K562 (cell line): Measurements from ENCODE around the gene MACROD2. TPM values are rescaled to one million over a fixed set of nuclear protein-coding genes. Genes with fewer than 3 reads are reported as not detected.

ENCODE experiments used
- BHLHE40 ChIP-seq: IDR thresholded peaks from 2 replicates; pipeline ENCODE4 v1.6.1; 2011; ENCODE audit warnings: low read length, improper control_type of control experiment
- CBX8 ChIP-seq: fragments of 200-600 bp; sonication (generic); IDR thresholded peaks from 2 replicates; pipeline ENCODE4 v1.6.1; 2012; ENCODE audit warnings: borderline replicate concordance, mixed run types, low read depth, mild to moderate bottlenecking, moderate library complexity, mixed read lengths, low read length, control low read depth, inconsistent platforms; ENCODE audit not compliant: poor library complexity, severe bottlenecking; ENCODE audit errors: extremely low read depth
- CCNT2 ChIP-seq: IDR thresholded peaks from 2 replicates; pipeline ENCODE4 v1.6.1; 2011; ENCODE audit warnings: borderline replicate concordance, low read depth, mild to moderate bottlenecking, moderate library complexity, mixed read lengths, low read length; ENCODE audit not compliant: insufficient read length; ENCODE audit errors: extremely low read depth
- GABPB1 ChIP-seq: sonication (generic); formaldehyde crosslinking; IDR thresholded peaks from 2 replicates; pipeline ENCODE4 v1.8.0; 2022; ENCODE audit warnings: mild to moderate bottlenecking, missing genetic modification reagents
- KAT2B ChIP-seq: IDR thresholded peaks from one replicate; pipeline ENCODE4 v1.6.1; 2012; ENCODE audit warnings: low read depth, mild to moderate bottlenecking, control low read depth, inconsistent platforms, low read length, moderate library complexity
- NCOA1 ChIP-seq: fragments of 450-650 bp; IDR thresholded peaks from 2 replicates; pipeline ENCODE4 v1.6.1; 2016; ENCODE audit warnings: low read depth
- STAG1 ChIP-seq: sonication (generic); formaldehyde crosslinking; IDR thresholded peaks from 2 replicates; pipeline ENCODE4 v1.5.0; 2020; ENCODE audit warnings: missing genetic modification reagents, borderline replicate concordance
- ZNF232 ChIP-seq: sonication (generic); formaldehyde crosslinking; IDR thresholded peaks from 2 replicates; pipeline ENCODE4 v1.8.0; 2022; ENCODE audit warnings: mild to moderate bottlenecking, missing genetic modification reagents
- polyA plus RNA-seq, 8 experiments: library from polyadenylated mRNA; depleted of rRNA in 4 of 8; stranded (reverse) in 5 of 8; unstranded in 3 of 8; fragments of >200 nt; fragmentation: Nextera tagmentation in 2 of 8; fragmentation: Illumina TruSeq in 1 of 8; extraction: Ambion mirVana in 2 of 8; extraction: Trizol in 1 of 8; gene quantifications; 2 replicates each; pipeline versions ENCODE4 v1.2.1 to v1.2.3, GENCODE V29; 2011 to 2014; ENCODE audit warnings: inconsistent platforms in 1 of 8, missing spikeins in 1 of 8
- total RNA-seq, 7 experiments: library from RNA; depleted of rRNA in 6 of 7; stranded (reverse); fragments of >200 nt in 6 of 7; fragmentation: Illumina TruSeq in 2 of 7; extraction: Trizol in 2 of 7; gene quantifications; 2 replicates each; pipeline versions ENCODE4 v1.2.1 to v1.2.3, GENCODE V29; 2011 to 2021; ENCODE audit warnings: low replicate concordance in 1 of 7
- TF ChIP-seq, protein P1 (sequence below): fragments of 250-450 bp; sonication (Bioruptor Pico); IDR thresholded peaks from 2 replicates; pipeline ENCODE4 v1.4.0; 2020

The MACROD2 gene
- total and polyA plus RNA-seq, 9 of the 15 experiments (the other 6 are each of a cell fraction or from before 2014, with no cell fraction given): not detected

- TF ChIP-seq CBX8: no peak
- no peak for TF ChIP-seq ZNF232 (CRISPR knock-in tag)
- TF ChIP-seq STAG1 (CRISPR knock-in tag): no peak
- no peak for TF ChIP-seq GABPB1 (CRISPR knock-in tag)
- no peak for TF ChIP-seq KAT2B
- no peak for TF ChIP-seq NCOA1
- no peak for TF ChIP-seq CCNT2
- no peak for TF ChIP-seq BHLHE40
- TF ChIP-seq, protein P1, sequence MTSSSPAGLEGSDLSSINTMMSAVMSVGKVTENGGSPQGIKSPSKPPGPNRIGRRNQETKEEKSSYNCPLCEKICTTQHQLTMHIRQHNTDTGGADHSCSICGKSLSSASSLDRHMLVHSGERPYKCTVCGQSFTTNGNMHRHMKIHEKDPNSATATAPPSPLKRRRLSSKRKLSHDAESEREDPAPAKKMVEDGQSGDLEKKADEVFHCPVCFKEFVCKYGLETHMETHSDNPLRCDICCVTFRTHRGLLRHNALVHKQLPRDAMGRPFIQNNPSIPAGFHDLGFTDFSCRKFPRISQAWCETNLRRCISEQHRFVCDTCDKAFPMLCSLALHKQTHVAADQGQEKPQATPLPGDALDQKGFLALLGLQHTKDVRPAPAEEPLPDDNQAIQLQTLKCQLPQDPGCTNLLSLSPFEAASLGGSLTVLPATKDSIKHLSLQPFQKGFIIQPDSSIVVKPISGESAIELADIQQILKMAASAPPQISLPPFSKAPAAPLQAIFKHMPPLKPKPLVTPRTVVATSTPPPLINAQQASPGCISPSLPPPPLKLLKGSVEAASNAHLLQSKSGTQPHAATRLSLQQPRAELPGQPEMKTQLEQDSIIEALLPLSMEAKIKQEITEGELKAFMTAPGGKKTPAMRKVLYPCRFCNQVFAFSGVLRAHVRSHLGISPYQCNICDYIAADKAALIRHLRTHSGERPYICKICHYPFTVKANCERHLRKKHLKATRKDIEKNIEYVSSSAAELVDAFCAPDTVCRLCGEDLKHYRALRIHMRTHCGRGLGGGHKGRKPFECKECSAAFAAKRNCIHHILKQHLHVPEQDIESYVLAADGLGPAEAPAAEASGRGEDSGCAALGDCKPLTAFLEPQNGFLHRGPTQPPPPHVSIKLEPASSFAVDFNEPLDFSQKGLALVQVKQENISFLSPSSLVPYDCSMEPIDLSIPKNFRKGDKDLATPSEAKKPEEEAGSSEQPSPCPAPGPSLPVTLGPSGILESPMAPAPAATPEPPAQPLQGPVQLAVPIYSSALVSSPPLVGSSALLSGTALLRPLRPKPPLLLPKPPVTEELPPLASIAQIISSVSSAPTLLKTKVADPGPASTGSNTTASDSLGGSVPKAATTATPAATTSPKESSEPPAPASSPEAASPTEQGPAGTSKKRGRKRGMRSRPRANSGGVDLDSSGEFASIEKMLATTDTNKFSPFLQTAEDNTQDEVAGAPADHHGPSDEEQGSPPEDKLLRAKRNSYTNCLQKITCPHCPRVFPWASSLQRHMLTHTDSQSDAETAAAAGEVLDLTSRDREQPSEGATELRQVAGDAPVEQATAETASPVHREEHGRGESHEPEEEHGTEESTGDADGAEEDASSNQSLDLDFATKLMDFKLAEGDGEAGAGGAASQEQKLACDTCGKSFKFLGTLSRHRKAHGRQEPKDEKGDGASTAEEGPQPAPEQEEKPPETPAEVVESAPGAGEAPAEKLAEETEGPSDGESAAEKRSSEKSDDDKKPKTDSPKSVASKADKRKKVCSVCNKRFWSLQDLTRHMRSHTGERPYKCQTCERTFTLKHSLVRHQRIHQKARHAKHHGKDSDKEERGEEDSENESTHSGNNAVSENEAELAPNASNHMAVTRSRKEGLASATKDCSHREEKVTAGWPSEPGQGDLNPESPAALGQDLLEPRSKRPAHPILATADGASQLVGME (CRISPR knock-in tag): no peak
Measured at GRCh38 chr20:15711177-15711576, 1715.9 kb downstream of the MACROD2 start (continued).
